Sigmoid colon (tissue), 4 donors: ENCODE results near the gene DESI1.
"Not testable (repeated sequence)": the region's sequence is repeated elsewhere in the genome, so short reads cannot be mapped to it uniquely, and the experiment has no call there.

Source experiments
- EP300 ChIP-seq, 4 donors: sonication (generic); formaldehyde crosslinking; IDR thresholded peaks; one replicate each; pipeline ENCODE4 v1.6.1; 2017; ENCODE audit warnings: antibody characterized with exemption in 4 of 4
- POLR2AphosphoS5 ChIP-seq, 4 donors: sonication (generic); formaldehyde crosslinking; IDR thresholded peaks; one replicate each; pipeline ENCODE4 v1.6.1; 2017; ENCODE audit warnings: antibody characterized with exemption in 4 of 4

DNA sequence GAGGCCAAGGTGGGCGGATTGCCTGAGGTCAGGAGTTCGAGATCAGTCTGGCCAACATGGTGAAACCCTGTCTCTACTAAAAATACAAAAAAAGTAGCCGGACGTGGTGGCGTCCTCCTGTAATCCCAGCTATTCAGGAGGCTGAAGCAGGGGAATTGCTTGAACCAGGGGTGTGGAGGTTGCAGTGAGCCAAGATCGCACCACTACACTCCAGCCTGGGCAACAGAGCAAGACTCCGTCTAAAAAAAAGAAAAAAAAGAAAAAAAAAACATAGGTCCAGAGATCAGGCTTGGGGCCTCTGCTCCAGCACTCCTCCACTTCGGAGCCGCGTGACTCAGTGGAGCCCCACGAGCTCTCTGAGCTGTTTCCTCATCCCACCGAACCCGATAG, 62.6 kb downstream of the DESI1 start:
- TF ChIP-seq EP300, POLR2AphosphoS5 (IDR thresholded peaks at IDR 0.05): not testable (repeated sequence)
